Measurements from ENCODE around the gene CRACR2B.

The CRACR2B gene

GRCh38 chr11:824942-825341 is 2.8 kb upstream of the CRACR2B start:
- Histone ChIP-seq H3K36me3 (ENCODE audit: insufficient read depth, low read length) (peaks cover 33% of the 10 kb centered on the region), H3K4me3 (ENCODE audit: low read length) (no peak overlapping the region), H3K9ac (ENCODE audit: low read depth, low read length) (no peak overlapping the region), H3K4me2 (ENCODE audit: low read length) (no peak overlapping the region), H3K4me1 (ENCODE audit: control insufficient read depth, insufficient read depth, low read length) (peaks cover 56% of the 10 kb centered on the region), H3K9me3 (replicated peaks; ENCODE audit: low read length) (no peaks in the 10 kb centered on the region), H3K27me3 (ENCODE audit: control insufficient read depth, insufficient read depth, low read length) (peaks cover 2% of the 10 kb centered on the region)

GRCh38 chr11:825366-826226 is 2.1 kb upstream of the CRACR2B start:
- Histone ChIP-seq H3K4me3 (ENCODE audit: low read length) (no peak overlapping the region), H3K27me3 (ENCODE audit: control insufficient read depth, insufficient read depth, low read length) (peaks cover 2% of the 10 kb centered on the region), H3K4me2 (ENCODE audit: low read length) (no peak overlapping the region), H3K36me3 (ENCODE audit: insufficient read depth, low read length) (peaks cover 33% of the 10 kb centered on the region), H3K9me3 (replicated peaks; ENCODE audit: low read length) (no peaks in the 10 kb centered on the region), H3K4me1 (ENCODE audit: control insufficient read depth, insufficient read depth, low read length) (peaks cover 59% of the 10 kb centered on the region), H3K9ac (ENCODE audit: low read depth, low read length) (no peak overlapping the region)

- peaks cover 33% of the 10 kb centered on the region for H3K36me3 ChIP-seq (ENCODE audit: insufficient read depth, low read length)
- peaks cover 59% of the 10 kb centered on the region for H3K4me1 ChIP-seq (ENCODE audit: control insufficient read depth, insufficient read depth, low read length)
- no peak overlapping the region for H3K9ac ChIP-seq (ENCODE audit: low read depth, low read length)
- peaks cover 2% of the 10 kb centered on the region for H3K27me3 ChIP-seq (ENCODE audit: control insufficient read depth, insufficient read depth, low read length)
- H3K9me3 ChIP-seq (replicated peaks; ENCODE audit: low read length) = no peaks in the 10 kb centered on the region
- H3K4me2 ChIP-seq (ENCODE audit: low read length) = no peak overlapping the region
- H3K4me3 ChIP-seq (ENCODE audit: low read length) = no peak overlapping the region
These were observed 1.5 kb upstream of the CRACR2B start for GRCh38 chr11:826227-826621.

GRCh38 chr11:826836-827145 is 928 bp upstream of the CRACR2B start:
- H3K36me3 ChIP-seq (ENCODE audit: insufficient read depth, low read length) = peaks cover 28% of the 10 kb centered on the region

GRCh38 chr11:827146-827896 is 398 bp upstream of the CRACR2B start:
- Histone ChIP-seq H3K36me3 (ENCODE audit: insufficient read depth, low read length) (peaks cover 23% of the 10 kb centered on the region), H3K4me2 (ENCODE audit: low read length) (peak overlapping the region; percentile 58), H3K4me3 (ENCODE audit: low read length) (peak overlapping the region; percentile 30), H3K27me3 (ENCODE audit: control insufficient read depth, insufficient read depth, low read length) (peaks cover 2% of the 10 kb centered on the region), H3K9me3 (replicated peaks; ENCODE audit: low read length) (no peaks in the 10 kb centered on the region), H3K4me1 (ENCODE audit: control insufficient read depth, insufficient read depth, low read length) (peaks cover 59% of the 10 kb centered on the region), H3K9ac (ENCODE audit: low read depth, low read length) (no peak overlapping the region)

More at GRCh38 chr11:826836-827145, 928 bp upstream of the CRACR2B start:
- Histone ChIP-seq H3K4me1 (ENCODE audit: control insufficient read depth, insufficient read depth, low read length) (peaks cover 59% of the 10 kb centered on the region), H3K9me3 (replicated peaks; ENCODE audit: low read length) (no peaks in the 10 kb centered on the region), H3K27me3 (ENCODE audit: control insufficient read depth, insufficient read depth, low read length) (peaks cover 2% of the 10 kb centered on the region), H3K4me2 (ENCODE audit: low read length) (peak overlapping the region; percentile 58), H3K9ac (ENCODE audit: low read depth, low read length) (no peak overlapping the region), H3K4me3 (ENCODE audit: low read length) (no peak overlapping the region)

GRCh38 chr11:828506-829175 is 922 bp downstream of the CRACR2B start:
- peaks cover 59% of the 10 kb centered on the region for H3K4me1 ChIP-seq (ENCODE audit: control insufficient read depth, insufficient read depth, low read length)
- H3K4me3 ChIP-seq (ENCODE audit: low read length) = no peak overlapping the region
- H3K36me3 ChIP-seq (ENCODE audit: insufficient read depth, low read length) = peaks cover 21% of the 10 kb centered on the region
- H3K9me3 ChIP-seq (replicated peaks; ENCODE audit: low read length) = no peaks in the 10 kb centered on the region
- H3K9ac ChIP-seq (ENCODE audit: low read depth, low read length) = no peak overlapping the region
- H3K27me3 ChIP-seq (ENCODE audit: control insufficient read depth, insufficient read depth, low read length) = peaks cover 2% of the 10 kb centered on the region
- H3K4me2 ChIP-seq (ENCODE audit: low read length) = peak overlapping the region; percentile 73

- Histone ChIP-seq H3K4me2 (ENCODE audit: low read length) (peak overlapping the region; percentile 73), H3K36me3 (ENCODE audit: insufficient read depth, low read length) (peaks cover 14% of the 10 kb centered on the region), H3K9me3 (replicated peaks; ENCODE audit: low read length) (no peaks in the 10 kb centered on the region), H3K27me3 (ENCODE audit: control insufficient read depth, insufficient read depth, low read length) (peaks cover 2% of the 10 kb centered on the region), H3K9ac (ENCODE audit: low read depth, low read length) (no peak overlapping the region), H3K4me1 (ENCODE audit: control insufficient read depth, insufficient read depth, low read length) (peaks cover 61% of the 10 kb centered on the region), H3K4me3 (ENCODE audit: low read length) (peak overlapping the region; percentile 41)
These were observed 1.6 kb downstream of the CRACR2B start for GRCh38 chr11:829176-829846.

GRCh38 chr11:829847-830294 is 2.2 kb downstream of the CRACR2B start:
- H3K4me2 ChIP-seq (ENCODE audit: low read length) = peak overlapping the region; percentile 73
- H3K9ac ChIP-seq (ENCODE audit: low read depth, low read length) = no peak overlapping the region
- H3K9me3 ChIP-seq (replicated peaks; ENCODE audit: low read length) = no peaks in the 10 kb centered on the region
- peaks cover 61% of the 10 kb centered on the region for H3K4me1 ChIP-seq (ENCODE audit: control insufficient read depth, insufficient read depth, low read length)
- peak overlapping the region; percentile 41 for H3K4me3 ChIP-seq (ENCODE audit: low read length)
- H3K36me3 ChIP-seq (ENCODE audit: insufficient read depth, low read length) = peaks cover 9% of the 10 kb centered on the region
- peaks cover 2% of the 10 kb centered on the region for H3K27me3 ChIP-seq (ENCODE audit: control insufficient read depth, insufficient read depth, low read length)

- H3K4me3 ChIP-seq (ENCODE audit: low read length) = no peak overlapping the region
- peaks cover 4% of the 10 kb centered on the region for H3K36me3 ChIP-seq (ENCODE audit: insufficient read depth, low read length)
- peaks cover 2% of the 10 kb centered on the region for H3K27me3 ChIP-seq (ENCODE audit: control insufficient read depth, insufficient read depth, low read length)
- H3K4me1 ChIP-seq (ENCODE audit: control insufficient read depth, insufficient read depth, low read length) = peaks cover 67% of the 10 kb centered on the region
- no peak overlapping the region for H3K9ac ChIP-seq (ENCODE audit: low read depth, low read length)
- H3K9me3 ChIP-seq (replicated peaks; ENCODE audit: low read length) = no peaks in the 10 kb centered on the region
- peak overlapping the region; percentile 98 for H3K4me2 ChIP-seq (ENCODE audit: low read length)
These were observed 2.8 kb downstream of the CRACR2B start for GRCh38 chr11:830295-831117.

GRCh38 chr11:831118-831864 is 3.6 kb downstream of the CRACR2B start:
- Histone ChIP-seq H3K36me3 (ENCODE audit: insufficient read depth, low read length) (peaks cover 5% of the 10 kb centered on the region), H3K4me1 (ENCODE audit: control insufficient read depth, insufficient read depth, low read length) (peaks cover 69% of the 10 kb centered on the region), H3K9ac (ENCODE audit: low read depth, low read length) (peak overlapping the region; percentile 73), H3K4me3 (ENCODE audit: low read length) (peak overlapping the region; percentile 77), H3K27me3 (ENCODE audit: control insufficient read depth, insufficient read depth, low read length) (peaks cover 2% of the 10 kb centered on the region), H3K4me2 (ENCODE audit: low read length) (peak overlapping the region; percentile 98), H3K9me3 (replicated peaks; ENCODE audit: low read length) (no peaks in the 10 kb centered on the region)
